ENCODE measurements around the gene C1QTNF6.

C1QTNF6 gene

GRCh38 chr22:37179622-37180420, 8.2 kb downstream of the C1QTNF6 start:
- H3K4me3 ChIP-seq (ENCODE audit: low read depth in 1 of 2, low read length in 1 of 2): no peak overlapping the region
- no peaks in the 10 kb centered on the region for H3K27me3 ChIP-seq
- no peaks in the 10 kb centered on the region for H3K9me3 ChIP-seq
- peaks cover 51 to 62% of the 10 kb centered on the region in 2 experiments for H3K4me1 ChIP-seq (ENCODE audit: control insufficient read depth in 1 of 2, insufficient read depth in 1 of 2, low read depth in 1 of 2, low read length in 1 of 2)
- H3K36me3 ChIP-seq: no peaks in the 10 kb centered on the region
- TF ChIP-seq, protein P1, sequence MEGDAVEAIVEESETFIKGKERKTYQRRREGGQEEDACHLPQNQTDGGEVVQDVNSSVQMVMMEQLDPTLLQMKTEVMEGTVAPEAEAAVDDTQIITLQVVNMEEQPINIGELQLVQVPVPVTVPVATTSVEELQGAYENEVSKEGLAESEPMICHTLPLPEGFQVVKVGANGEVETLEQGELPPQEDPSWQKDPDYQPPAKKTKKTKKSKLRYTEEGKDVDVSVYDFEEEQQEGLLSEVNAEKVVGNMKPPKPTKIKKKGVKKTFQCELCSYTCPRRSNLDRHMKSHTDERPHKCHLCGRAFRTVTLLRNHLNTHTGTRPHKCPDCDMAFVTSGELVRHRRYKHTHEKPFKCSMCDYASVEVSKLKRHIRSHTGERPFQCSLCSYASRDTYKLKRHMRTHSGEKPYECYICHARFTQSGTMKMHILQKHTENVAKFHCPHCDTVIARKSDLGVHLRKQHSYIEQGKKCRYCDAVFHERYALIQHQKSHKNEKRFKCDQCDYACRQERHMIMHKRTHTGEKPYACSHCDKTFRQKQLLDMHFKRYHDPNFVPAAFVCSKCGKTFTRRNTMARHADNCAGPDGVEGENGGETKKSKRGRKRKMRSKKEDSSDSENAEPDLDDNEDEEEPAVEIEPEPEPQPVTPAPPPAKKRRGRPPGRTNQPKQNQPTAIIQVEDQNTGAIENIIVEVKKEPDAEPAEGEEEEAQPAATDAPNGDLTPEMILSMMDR (IDR thresholded peaks at IDR 0.05): no peak
- H3K27ac ChIP-seq: peak overlapping the region; percentile 42

DNA sequence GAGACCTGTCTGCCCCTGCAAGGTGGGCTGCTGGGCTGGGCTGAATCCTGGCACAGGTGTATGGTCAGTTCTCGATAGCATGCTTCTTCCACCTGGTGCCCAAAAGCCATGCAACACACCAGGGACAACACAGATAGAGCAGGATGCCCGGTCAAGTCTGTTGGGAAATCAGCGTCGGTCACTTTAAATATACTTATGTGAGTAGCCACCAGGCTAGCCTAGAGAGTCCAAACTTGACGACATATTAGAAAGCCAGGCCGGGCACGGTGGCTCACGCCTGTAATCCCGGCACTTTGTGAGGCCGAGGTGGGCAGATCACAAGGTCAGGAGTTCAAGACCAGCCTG, 8.9 kb downstream of the C1QTNF6 start:
- Histone ChIP-seq H3K9me3 (no peaks in the 10 kb centered on the region), H3K27me3 (no peaks in the 10 kb centered on the region), H3K27ac (peak overlapping the region; percentile 89), H3K4me3 (ENCODE audit: low read depth in 1 of 2, low read length in 1 of 2) (no peak overlapping the region), H3K4me1 (ENCODE audit: control insufficient read depth in 1 of 2, insufficient read depth in 1 of 2, low read depth in 1 of 2, low read length in 1 of 2) (peaks cover 51 to 62% of the 10 kb centered on the region in 2 experiments), H3K36me3 (no peaks in the 10 kb centered on the region)
- TF ChIP-seq, protein P1 (IDR thresholded peaks at IDR 0.05): no peak

DNA sequence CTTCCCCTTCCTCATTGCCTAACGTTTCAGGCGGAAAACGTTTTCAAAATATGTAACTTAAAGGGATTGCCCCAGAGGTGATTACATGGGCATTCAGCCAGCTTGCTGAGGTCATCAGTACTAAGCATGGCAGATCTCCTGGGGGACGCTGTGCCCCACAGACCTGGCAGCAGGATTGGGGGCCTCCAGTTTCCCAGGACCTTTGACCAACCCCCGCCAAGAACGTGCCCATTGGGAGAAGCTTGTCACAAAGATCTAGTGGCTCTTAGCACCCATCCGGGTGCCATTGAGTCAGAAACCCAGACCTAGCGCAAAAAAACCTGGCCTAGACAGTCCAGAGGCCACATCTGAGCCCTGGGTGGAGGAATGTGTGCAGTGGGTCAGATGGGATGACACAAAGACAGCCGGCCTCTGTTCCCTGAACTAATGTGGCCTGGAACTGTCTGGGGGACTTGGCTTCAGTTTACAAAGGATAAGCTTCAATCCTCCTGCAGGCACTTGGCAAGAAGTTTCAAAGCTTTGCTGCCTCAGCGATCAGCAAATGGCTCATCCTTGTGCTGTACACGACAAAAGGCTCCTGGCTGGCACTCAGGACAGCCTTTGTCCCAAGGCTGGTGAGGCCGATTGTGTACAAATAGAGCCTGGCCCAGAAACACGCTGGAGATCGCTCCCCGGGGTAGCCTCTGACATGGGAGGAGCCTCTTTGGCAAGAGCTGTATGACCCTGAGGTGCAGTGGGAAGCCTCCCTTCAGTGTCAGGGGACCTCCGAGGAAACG, 9.5 kb downstream of the C1QTNF6 start:
- Histone ChIP-seq H3K4me3 (ENCODE audit: low read depth in 1 of 2, low read length in 1 of 2) (peak overlapping the region; percentile 6 to 54), H3K27ac (peak overlapping the region; percentile 89), H3K27me3 (no peaks in the 10 kb centered on the region), H3K36me3 (no peaks in the 10 kb centered on the region), H3K9me3 (no peaks in the 10 kb centered on the region), H3K4me1 (ENCODE audit: control insufficient read depth in 1 of 2, insufficient read depth in 1 of 2, low read depth in 1 of 2, low read length in 1 of 2) (peaks cover 51 to 62% of the 10 kb centered on the region in 2 experiments)
- TF ChIP-seq, protein P1 (IDR thresholded peaks at IDR 0.05): no peak

GRCh38 chr22:37177755-37178154, 10.3 kb downstream of the C1QTNF6 start:
- Histone ChIP-seq H3K36me3 (no peaks in the 10 kb centered on the region), H3K27me3 (no peaks in the 10 kb centered on the region), H3K27ac (peak overlapping the region; percentile 89), H3K4me1 (ENCODE audit: control insufficient read depth in 1 of 2, insufficient read depth in 1 of 2, low read depth in 1 of 2, low read length in 1 of 2) (peaks cover 51 to 62% of the 10 kb centered on the region in 2 experiments), H3K4me3 (ENCODE audit: low read depth in 1 of 2, low read length in 1 of 2) (peak overlapping the region; percentile 21 to 54), H3K9me3 (no peaks in the 10 kb centered on the region)
- TF ChIP-seq, protein P1 (IDR thresholded peaks at IDR 0.05): no peak

DNA sequence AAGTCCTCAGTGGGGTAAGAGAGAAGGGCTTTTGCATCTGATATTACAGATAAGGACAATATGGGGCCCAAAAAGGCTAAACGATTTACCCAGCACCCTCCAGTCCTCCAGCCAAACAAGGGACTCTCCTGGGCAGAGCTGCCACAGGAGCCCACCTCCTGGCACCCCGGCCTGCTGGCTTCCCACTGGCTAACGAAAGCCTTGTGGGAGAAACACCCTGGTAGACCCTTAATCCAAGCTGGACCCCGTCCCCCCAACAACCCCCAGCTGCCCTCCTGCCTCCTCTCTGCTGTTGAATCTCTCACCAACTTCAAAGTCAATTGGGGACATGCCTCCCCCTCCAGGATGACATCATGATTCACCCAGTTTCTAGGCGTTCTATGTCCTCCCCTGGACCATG, 10.8 kb downstream of the C1QTNF6 start:
- peak overlapping the region; percentile 89 for H3K27ac ChIP-seq
- TF ChIP-seq, protein P1 (IDR thresholded peaks at IDR 0.05): no peak

More for the DNA sequence above, 10.8 kb downstream of the C1QTNF6 start:
- no peaks in the 10 kb centered on the region for H3K9me3 ChIP-seq
- H3K27me3 ChIP-seq: no peaks in the 10 kb centered on the region
- H3K4me1 ChIP-seq (ENCODE audit: control insufficient read depth in 1 of 2, insufficient read depth in 1 of 2, low read depth in 1 of 2, low read length in 1 of 2): peaks cover 51 to 62% of the 10 kb centered on the region in 2 experiments
- no peaks in the 10 kb centered on the region for H3K36me3 ChIP-seq
- peak overlapping the region; percentile 48 to 54 for H3K4me3 ChIP-seq (ENCODE audit: low read depth in 1 of 2, low read length in 1 of 2)

Data from neutrophil (primary cell).